A673 (cell line): ENCODE data around the gene AR. TPM values are rescaled to one million over a fixed set of nuclear protein-coding genes. Genes with fewer than 3 reads are reported as not detected.

Experiments used
- BruUV-seq: library from RNA; stranded (reverse); fragments of 400-500 nt; replicated peaks from 2 replicates; lab custom pipeline; 2021; lab: Mats Ljungman, UMichigan
- CTCF ChIA-PET: fragments of 300-600 bp; sonication (Branson Sonifier 250); formaldehyde crosslinking; loops from one replicate; lab custom pipeline; 2022; ENCODE audit warnings: antibody characterized with exemption; lab: Charles Lee
- POLR2A ChIA-PET: fragments of 300-600 bp; sonication (Branson Sonifier 250); formaldehyde crosslinking; loops from one replicate; lab custom pipeline; 2022; ENCODE audit warnings: antibody characterized with exemption; ENCODE audit not compliant: low non-redundant PET; lab: Charles Lee
- DNase-seq: peaks from one replicate; pipeline ENCODE4 v3.0.0-alpha.2; 2015; ENCODE audit warnings: low spot score
- H3K27ac ChIP-seq: fragments of 200-600 bp; sonication (generic); 2 replicates; pipeline ENCODE4 v1.5.1; 2016; ENCODE audit warnings: mixed run types, low read depth, mild to moderate bottlenecking, mixed read lengths, antibody characterized with exemption, low read length; ENCODE audit not compliant: poor library complexity, severe bottlenecking
- H3K27me3 ChIP-seq: fragments of 200-600 bp; sonication (generic); replicated peaks from 2 replicates; pipeline ENCODE4 v1.6.1; 2017; ENCODE audit warnings: mixed run types, low read depth, mild to moderate bottlenecking, mixed read lengths, antibody characterized with exemption, low read length; ENCODE audit not compliant: insufficient read depth, poor library complexity
- H3K36me3 ChIP-seq: fragments of 200-600 bp; sonication (generic); 2 replicates; pipeline ENCODE4 v1.6.1; 2016; ENCODE audit warnings: mixed run types, mild to moderate bottlenecking, mixed read lengths, antibody characterized with exemption, low read length; ENCODE audit not compliant: insufficient read depth, poor library complexity, severe bottlenecking
- H3K4me1 ChIP-seq: fragments of 200-600 bp; sonication (generic); 2 replicates; pipeline ENCODE4 v1.6.1; 2017; ENCODE audit warnings: mixed run types, mild to moderate bottlenecking, mixed read lengths, antibody characterized with exemption, low read length; ENCODE audit not compliant: insufficient read depth, poor library complexity, severe bottlenecking
- H3K4me3 ChIP-seq: fragments of 200-600 bp; sonication (generic); 2 replicates; pipeline ENCODE4 v1.5.1; 2016; ENCODE audit warnings: low read depth, mixed run types, mild to moderate bottlenecking, mixed read lengths, low read length; ENCODE audit not compliant: poor library complexity, severe bottlenecking
- H3K9me3 ChIP-seq: fragments of 200-600 bp; sonication (generic); 2 replicates; pipeline ENCODE4 v1.6.1; 2016; ENCODE audit warnings: mixed run types, low read depth, mild to moderate bottlenecking, mixed read lengths, antibody characterized with exemption, low read length; ENCODE audit not compliant: poor library complexity, severe bottlenecking
- EZH2 ChIP-seq: fragments of 200-600 bp; sonication (generic); IDR thresholded peaks from 2 replicates; pipeline ENCODE4 v1.6.1; 2017; ENCODE audit warnings: borderline replicate concordance, low read depth, mild to moderate bottlenecking, mixed read lengths, antibody characterized with exemption, low read length; ENCODE audit not compliant: poor library complexity, severe bottlenecking
- intact Hi-C: fragments of 100-400 bp; cut with micrococcal nuclease; formaldehyde crosslinking; loops from one replicate; pipeline ENCODE4 v1.10.0; 2022; ENCODE audit not compliant: unreplicated experiment
- total RNA-seq: library from RNA; stranded (reverse); gene quantifications from 2 replicates; pipeline ENCODE4 v1.2.3, GENCODE V29; 2021
- TF ChIP-seq, protein P1 (sequence below): fragments of 300-800, 200-600 bp; sonication (generic); conservative IDR thresholded peaks from 2 replicates; pipeline ENCODE4 v1.5.1; 2017; ENCODE audit warnings: low read depth, mild to moderate bottlenecking, antibody characterized with exemption, low read length, moderate library complexity, mixed read lengths

AR gene
- total RNA-seq, 1 experiment from 2014 or later, result 0.11 TPM

DNA sequence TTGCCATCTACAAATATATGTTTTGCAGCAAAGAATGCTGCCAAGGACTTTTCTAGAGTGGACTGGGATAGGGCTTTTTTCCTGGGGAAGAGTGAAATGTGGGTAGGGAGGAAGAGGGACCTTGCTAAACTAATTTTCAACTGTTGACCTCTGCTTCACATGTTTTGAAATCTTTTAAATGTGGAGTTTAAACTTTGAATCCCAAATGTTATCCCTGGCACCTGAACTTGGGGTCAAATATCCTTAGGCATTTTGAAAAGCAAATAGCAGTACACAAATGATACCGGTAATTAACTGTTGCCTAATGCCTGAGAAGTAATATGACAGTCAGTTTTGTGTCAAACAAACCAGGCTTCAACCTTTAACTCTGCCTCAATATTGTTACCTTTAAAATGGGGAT lies 7.3 kb upstream of the AR start:
- no TSS peak for BruUV-seq
- H3K27ac ChIP-seq, result no peak overlapping the region
- no peak overlapping the region for H3K4me3 ChIP-seq
- no peaks in the 10 kb centered on the region for H3K36me3 ChIP-seq
- TF ChIP-seq, protein P1, sequence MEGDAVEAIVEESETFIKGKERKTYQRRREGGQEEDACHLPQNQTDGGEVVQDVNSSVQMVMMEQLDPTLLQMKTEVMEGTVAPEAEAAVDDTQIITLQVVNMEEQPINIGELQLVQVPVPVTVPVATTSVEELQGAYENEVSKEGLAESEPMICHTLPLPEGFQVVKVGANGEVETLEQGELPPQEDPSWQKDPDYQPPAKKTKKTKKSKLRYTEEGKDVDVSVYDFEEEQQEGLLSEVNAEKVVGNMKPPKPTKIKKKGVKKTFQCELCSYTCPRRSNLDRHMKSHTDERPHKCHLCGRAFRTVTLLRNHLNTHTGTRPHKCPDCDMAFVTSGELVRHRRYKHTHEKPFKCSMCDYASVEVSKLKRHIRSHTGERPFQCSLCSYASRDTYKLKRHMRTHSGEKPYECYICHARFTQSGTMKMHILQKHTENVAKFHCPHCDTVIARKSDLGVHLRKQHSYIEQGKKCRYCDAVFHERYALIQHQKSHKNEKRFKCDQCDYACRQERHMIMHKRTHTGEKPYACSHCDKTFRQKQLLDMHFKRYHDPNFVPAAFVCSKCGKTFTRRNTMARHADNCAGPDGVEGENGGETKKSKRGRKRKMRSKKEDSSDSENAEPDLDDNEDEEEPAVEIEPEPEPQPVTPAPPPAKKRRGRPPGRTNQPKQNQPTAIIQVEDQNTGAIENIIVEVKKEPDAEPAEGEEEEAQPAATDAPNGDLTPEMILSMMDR, result no peak
- TF ChIP-seq EZH2, result no peak
- intact Hi-C loops, result no loop called here
- DNase-seq, result no peak
- no peaks in the 10 kb centered on the region for H3K27me3 ChIP-seq
- H3K9me3 ChIP-seq, result no peaks in the 10 kb centered on the region
- ChIA-PET POLR2A (no interaction called here), CTCF (no interaction called here)
- no peaks in the 10 kb centered on the region for H3K4me1 ChIP-seq

DNA sequence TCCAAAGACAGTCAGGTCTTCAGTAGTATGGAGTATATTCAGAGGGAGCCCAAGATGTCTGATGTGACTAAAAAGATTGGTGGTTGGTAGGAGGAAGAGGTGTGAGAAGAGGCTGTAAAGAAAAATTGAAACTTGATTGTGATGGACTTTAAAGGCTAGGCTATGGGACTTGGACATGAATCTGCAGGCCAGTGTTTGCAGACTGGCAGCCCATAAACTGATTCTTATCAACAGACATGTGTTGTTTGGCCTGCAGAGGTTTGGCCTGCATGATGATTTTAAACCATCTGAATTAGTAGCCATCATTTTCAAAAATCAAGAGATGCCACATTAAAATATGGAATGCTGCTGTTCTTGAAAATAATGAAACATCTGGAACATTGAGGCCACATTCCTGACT lies 5.4 kb upstream of the AR start:
- BruUV-seq, result no TSS peak
- Histone ChIP-seq H3K4me3 (no peak overlapping the region), H3K27me3 (peaks cover 4% of the 10 kb centered on the region), H3K4me1 (no peaks in the 10 kb centered on the region), H3K9me3 (no peaks in the 10 kb centered on the region), H3K36me3 (no peaks in the 10 kb centered on the region), H3K27ac (no peak overlapping the region)
- no peak for TF ChIP-seq EZH2
- TF ChIP-seq, protein P1, result no peak
- POLR2A ChIA-PET, result no interaction called here
- CTCF ChIA-PET, result no interaction called here
- intact Hi-C loops, result no loop called here
- DNase-seq, result no peak

GRCh38 chrX:67544281-67545035 lies 637 bp downstream of the AR start:
- ChIA-PET CTCF (interaction anchor here (0.6 kb wide), 1 partner anchor 1189 kb away, joined by 3 read pairs; no protein-coding TSS in a partner anchor), POLR2A (no interaction called here)
- H3K4me1 ChIP-seq, result no peaks in the 10 kb centered on the region
- H3K27ac ChIP-seq, result no peak overlapping the region
- H3K36me3 ChIP-seq, result no peaks in the 10 kb centered on the region
- no peak overlapping the region for H3K4me3 ChIP-seq
- BruUV-seq, result no TSS peak
- H3K9me3 ChIP-seq, result no peaks in the 10 kb centered on the region
- no peak for DNase-seq
- no peak for TF ChIP-seq EZH2
- TF ChIP-seq, protein P1, result no peak
- H3K27me3 ChIP-seq, result peaks cover 28% of the 10 kb centered on the region
- intact Hi-C loops, result no loop called here
